ENCODE results near the gene HSD17B14. TPM values are rescaled to one million over a fixed set of nuclear protein-coding genes. Genes with fewer than 3 reads are reported as not detected.
"Not testable (repeated sequence)": the region's sequence is repeated elsewhere in the genome, so short reads cannot be mapped to it uniquely, and the experiment has no call there.

Gene HSD17B14
- total and polyA plus RNA-seq, 9 of the 15 experiments (the other 6 are each of a cell fraction or from before 2014, with no cell fraction given) = 0.16 TPM; not detected in 8

- TF ChIP-seq RERE (CRISPR knock-in tag; IDR thresholded peaks at IDR 0.05; ENCODE audit: borderline replicate concordance) = no peak
Observed at GRCh38 chr19:48770266-48770665, 66.0 kb downstream of the HSD17B14 start (continued).

DNA sequence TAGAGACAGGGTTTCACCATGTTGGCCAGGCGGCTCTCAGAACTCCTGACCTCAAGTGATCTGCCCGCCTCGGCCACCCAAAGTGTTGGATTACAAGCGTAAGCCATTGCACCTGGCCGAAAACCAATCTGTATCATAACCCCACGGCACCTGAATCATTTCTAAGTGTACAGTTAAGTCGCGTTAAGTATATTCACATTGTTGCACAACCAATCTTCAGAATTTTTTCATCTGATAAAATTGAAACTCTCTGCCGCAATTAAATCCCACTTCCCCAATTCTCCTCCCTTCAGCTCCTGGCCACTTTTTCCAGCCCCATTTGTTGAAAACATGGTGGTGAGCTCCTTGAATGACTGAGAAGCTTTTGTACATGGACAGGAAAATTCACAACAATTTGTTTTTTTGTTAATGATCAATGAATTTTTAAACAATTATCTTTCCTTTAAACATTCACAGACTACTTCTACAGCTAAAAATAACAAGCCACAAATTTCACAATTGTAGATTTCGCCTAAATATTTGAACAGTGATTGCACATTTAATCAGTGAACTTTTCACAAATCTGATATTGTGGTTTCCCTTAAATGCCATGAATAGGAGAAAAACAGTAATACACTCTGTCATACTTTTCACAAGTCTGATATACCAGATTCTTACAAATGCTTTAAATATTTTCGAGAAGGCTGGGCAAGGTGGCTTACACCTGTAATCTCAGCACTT is 67.1 kb downstream of the HSD17B14 start:
- intact Hi-C loops (cut with micrococcal nuclease) = no loop called here
- POLR2A ChIA-PET = interaction anchor here (0.6 to 1.6 kb wide), 2 partner anchors 13 to 196 kb away, joined by 3 read pairs; no protein-coding TSS in a partner anchor
- FAIRE-seq = no peak

GRCh38 chr19:48768171-48768753 is 68.0 kb downstream of the HSD17B14 start:
- H3K36me3 ChIP-seq (ENCODE audit: control insufficient read depth, insufficient read depth, low read length); intact Hi-C loops (cut with micrococcal nuclease); BruUV-seq (replicated peaks); H3K27ac ChIP-seq (ENCODE audit: extremely low read depth, low read depth, low read length); H3K9me1 ChIP-seq (ENCODE audit: control insufficient read depth, insufficient read depth, low read length); H3K79me2 ChIP-seq (ENCODE audit: control insufficient read depth, insufficient read depth, low read length); in situ Hi-C loops (cut with MboI); H3K9ac ChIP-seq (ENCODE audit: insufficient read depth in 1 of 2, low read depth in 2 of 2, low read length in 2 of 2); H3K4me3 ChIP-seq; H4K20me1 ChIP-seq (replicated peaks; ENCODE audit: control insufficient read depth, insufficient read depth, low read length); H3K27me3 ChIP-seq (ENCODE audit: control insufficient read depth in 2 of 2, insufficient read depth in 2 of 2, low read length in 2 of 2); H3K4me2 ChIP-seq (ENCODE audit: insufficient read depth, low read length); DNase-seq (ENCODE audit: extremely low read depth in 1 of 4, low spot score in 3 of 4); H3K9me3 ChIP-seq (replicated peaks; ENCODE audit: control insufficient read depth, insufficient read depth, low read depth, low read length); CTCF ChIA-PET (ENCODE audit: low intra/inter-chr PET ratio): not testable (repeated sequence)
- 22% methylated on average over 6 of the region's 6 CpGs for whole genome bisulfite sequencing (ENCODE audit: insufficient coverage, low coverage, missing lambda C conversion rate)
- POLR2A ChIA-PET = interaction anchor here (1.6 kb wide), 1 partner anchor 14 kb away, joined by 3 read pairs; no protein-coding TSS in a partner anchor
- H3K4me1 ChIP-seq (replicated peaks in 1 of 2; ENCODE audit: control insufficient read depth in 2 of 2, insufficient read depth in 2 of 2, low read length in 2 of 2) = peaks cover 5 to 26% of the 10 kb centered on the region in 2 experiments; a peak in 4 of 5 replicates
- ATAC-seq = peak; percentile 23; the same call in 2 of the 3 replicates
- peak; percentile 75 for FAIRE-seq
- H2AFZ ChIP-seq (ENCODE audit: low read depth, low read length) = 0 out of 2 replicates have a peak overlapping the region, but pooled peaks have one; percentile 24

More for the DNA sequence above, 67.1 kb downstream of the HSD17B14 start:
- ATAC-seq = no peak
- Histone ChIP-seq H3K9me1 (ENCODE audit: control insufficient read depth, insufficient read depth, low read length) (no peaks in the 10 kb centered on the region), H2AFZ (ENCODE audit: low read depth, low read length) (0 out of 2 replicates have a peak overlapping the region, but pooled peaks have one; percentile 6), H3K9me3 (replicated peaks; ENCODE audit: control insufficient read depth, insufficient read depth, low read depth, low read length) (no peaks in the 10 kb centered on the region), H3K27ac (ENCODE audit: extremely low read depth, low read depth, low read length) (no peak overlapping the region), H3K4me1 (replicated peaks in 1 of 2; ENCODE audit: control insufficient read depth in 2 of 2, insufficient read depth in 2 of 2, low read length in 2 of 2) (peaks cover 5 to 26% of the 10 kb centered on the region in 2 experiments; a peak in 4 of 5 replicates), H3K4me3 (no peak overlapping the region), H3K79me2 (ENCODE audit: control insufficient read depth, insufficient read depth, low read length) (no peaks in the 10 kb centered on the region), H3K4me2 (ENCODE audit: insufficient read depth, low read length) (no peak overlapping the region), H3K27me3 (ENCODE audit: control insufficient read depth in 2 of 2, insufficient read depth in 2 of 2, low read length in 2 of 2) (no peaks in the 10 kb centered on the region), H3K36me3 (ENCODE audit: control insufficient read depth, insufficient read depth, low read length) (no peaks in the 10 kb centered on the region), H3K9ac (ENCODE audit: insufficient read depth in 1 of 2, low read depth in 2 of 2, low read length in 2 of 2) (no peak overlapping the region), H4K20me1 (replicated peaks; ENCODE audit: control insufficient read depth, insufficient read depth, low read length) (no peaks in the 10 kb centered on the region)
- BruUV-seq (replicated peaks) = no TSS peak
- 47% methylated on average over 11 of the region's 11 CpGs for WGBS (ENCODE audit: insufficient coverage, low coverage, missing lambda C conversion rate)
- CTCF ChIA-PET (ENCODE audit: low intra/inter-chr PET ratio) = no interaction called here
- in situ Hi-C loops (cut with MboI) = no loop called here
- TF ChIP-seq FOXM1 (IDR thresholded peaks at IDR 0.05; ENCODE audit: low read depth) = no peak
- no peak for TF ChIP-seq FOXM1 (CRISPR knock-in tag; IDR thresholded peaks at IDR 0.05; ENCODE audit: low read depth)
- TF ChIP-seq SPI1 (IDR thresholded peaks at IDR 0.05; ENCODE audit: borderline replicate concordance, low read depth, low read length) = peak; percentile 90
- TF ChIP-seq KDM1A (IDR thresholded peaks at IDR 0.05) = peak; percentile 27 to 63; a peak in 2 of 4 replicates
- no peak for TF ChIP-seq OTX1 (CRISPR knock-in tag; IDR thresholded peaks at IDR 0.05)
- TF ChIP-seq CEBPB (tag; IDR thresholded peaks at IDR 0.05) = peak; percentile 79
- TF ChIP-seq CEBPG (CRISPR knock-in tag; IDR thresholded peaks at IDR 0.05) = no peak
- peak; percentile 46 to 62 for TF ChIP-seq CEBPG (tag; conservative IDR thresholded peaks at IDR 0.05 in 1 of 2, IDR thresholded peaks at IDR 0.05 in 1 of 2)
- no peak for TF ChIP-seq TAF15 (IDR thresholded peaks at IDR 0.05; ENCODE audit: low read depth, low read length)
- DNase-seq (ENCODE audit: extremely low read depth in 1 of 4, low spot score in 3 of 4) = no peak

Measured in K562 (cell line).